Thoracic aorta (tissue), 2 donors: ENCODE measurements around the gene ST7. TPM values are rescaled to one million over a fixed set of nuclear protein-coding genes. Genes with fewer than 3 reads are reported as not detected.

Experiments used
- ATAC-seq: fragments of 150-250 bp; one replicate; pipeline ENCODE4 v1.8.0; 2017; ENCODE audit warnings: low read depth; ENCODE audit not compliant: insufficient number of reproducible peaks, low FRiP score
- DNase-seq: peaks from one replicate; pipeline ENCODE4 v3.0.0-alpha.2; 2020; ENCODE audit warnings: low spot score
- H3K27ac ChIP-seq, 2 donors: fragments of 200-600 bp; sonication (generic); 1 replicate in 1 of 2; 2 replicates in 1 of 2; pipeline ENCODE4 v1.5.1; 2016; ENCODE audit warnings: mild to moderate bottlenecking in 2 of 2, moderate library complexity in 2 of 2
- H3K27me3 ChIP-seq: fragments of 200-600 bp; sonication (generic); replicated peaks from 2 replicates; pipeline ENCODE4 v1.6.0; 2016; ENCODE audit warnings: mild to moderate bottlenecking; ENCODE audit not compliant: insufficient read depth
- H3K36me3 ChIP-seq: fragments of 200-600 bp; sonication (generic); one replicate; pipeline ENCODE4 v1.5.1; 2016
- H3K4me1 ChIP-seq, 2 donors: fragments of 200-600 bp; sonication (generic); 1 replicate in 1 of 2; 2 replicates in 1 of 2; pipeline versions ENCODE4 v1.5.1 to v1.6.0; 2016; ENCODE audit warnings: low read depth in 2 of 2, mild to moderate bottlenecking in 1 of 2; ENCODE audit not compliant: control insufficient read depth in 1 of 2
- H3K4me3 ChIP-seq: fragments of 200-600 bp; sonication (generic); 2 replicates; pipeline ENCODE4 v1.5.1; 2016; ENCODE audit warnings: mild to moderate bottlenecking
- H3K9me3 ChIP-seq: fragments of 200-600 bp; sonication (generic); 2 replicates; pipeline ENCODE4 v1.5.1; 2016
- CTCF ChIP-seq: fragments of 200-600 bp; sonication (generic); IDR thresholded peaks from one replicate; pipeline ENCODE4 v1.5.1; 2019; ENCODE audit warnings: antibody characterized with exemption
- total RNA-seq, 2 donors: library from RNA; depleted of rRNA; stranded (reverse); fragments of >200 nt; gene quantifications; one replicate each; pipeline versions ENCODE4 v1.1.0 to v1.2.3, GENCODE V29; 2016

The ST7 gene
- total RNA-seq, 2 donors from 2014 or later, result 29.8 to 56.2 TPM

GRCh38 chr7:117096330-117096729 is 143.0 kb downstream of the ST7 start:
- Histone ChIP-seq H3K27me3 (no peaks in the 10 kb centered on the region), H3K4me3 (no peak overlapping the region), H3K36me3 (no peaks in the 10 kb centered on the region), H3K9me3 (no peaks in the 10 kb centered on the region), H3K4me1 (peaks cover 6 to 12% of the 10 kb centered on the region in 2 donors), H3K27ac (no peak overlapping the region)
- TF ChIP-seq CTCF, result no peak
- DNase-seq (no peak), ATAC-seq (no peak)

GRCh38 chr7:117096942-117097341 is 143.6 kb downstream of the ST7 start:
- ATAC-seq, result no peak
- Histone ChIP-seq H3K4me1 (peaks cover 6 to 12% of the 10 kb centered on the region in 2 donors), H3K27ac (no peak overlapping the region), H3K4me3 (no peak overlapping the region), H3K9me3 (no peaks in the 10 kb centered on the region), H3K36me3 (no peaks in the 10 kb centered on the region), H3K27me3 (no peaks in the 10 kb centered on the region)
- DNase-seq, result no peak
- TF ChIP-seq CTCF, result no peak

GRCh38 chr7:117097860-117098259 is 144.6 kb downstream of the ST7 start:
- Histone ChIP-seq H3K27me3 (no peaks in the 10 kb centered on the region), H3K4me3 (no peak overlapping the region), H3K4me1 (peaks cover 4 to 12% of the 10 kb centered on the region in 2 donors), H3K27ac (no peak overlapping the region), H3K36me3 (no peaks in the 10 kb centered on the region), H3K9me3 (no peaks in the 10 kb centered on the region)
- DNase-seq (no peak), ATAC-seq (no peak)
- no peak for TF ChIP-seq CTCF

GRCh38 chr7:117098457-117098856 is 145.2 kb downstream of the ST7 start:
- no peaks in the 10 kb centered on the region for H3K36me3 ChIP-seq
- H3K4me1 ChIP-seq, result peaks cover 4 to 12% of the 10 kb centered on the region in 2 donors
- DNase-seq, result no peak
- H3K27ac ChIP-seq, result no peak overlapping the region
- no peaks in the 10 kb centered on the region for H3K9me3 ChIP-seq
- no peak for TF ChIP-seq CTCF
- H3K27me3 ChIP-seq, result no peaks in the 10 kb centered on the region
- H3K4me3 ChIP-seq, result no peak overlapping the region
- ATAC-seq, result no peak

GRCh38 chr7:117101026-117101425 is 147.7 kb downstream of the ST7 start:
- TF ChIP-seq CTCF, result no peak
- Histone ChIP-seq H3K9me3 (no peaks in the 10 kb centered on the region), H3K27me3 (no peaks in the 10 kb centered on the region), H3K4me3 (no peak overlapping the region), H3K36me3 (no peaks in the 10 kb centered on the region), H3K4me1 (peaks cover 12 to 27% of the 10 kb centered on the region in 2 donors), H3K27ac (no peak overlapping the region)
- no peak for DNase-seq
- no peak for ATAC-seq
